ENCODE measurements around the gene ARHGAP26.

GRCh38 chr5:142842994-142843905 lies 73.1 kb downstream of the ARHGAP26 start:
- TF ChIP-seq CTCF (conservative IDR thresholded peaks at IDR 0.05 in 1 of 2, IDR thresholded peaks at IDR 0.05 in 1 of 2; ENCODE audit: low read depth in 1 of 2, low read length in 2 of 2) (no peak), EZH2 (IDR thresholded peaks at IDR 0.05; ENCODE audit: low read length, missing control alignments) (no peak)
